ENCODE measurements around the gene CCDC34.

CCDC34 gene

GRCh38 chr11:27362749-27363575, at the start of gene CCDC34:
Gene CCDC34 (minus strand): TSS chr11:27363215. CDS start chr11:27363194, 21 bp downstream.
- DNase-seq (ENCODE audit: low spot score): peak; percentile 92

GRCh38 chr11:27412192-27412691, 49.2 kb upstream of the CCDC34 start:
- no peak for DNase-seq (ENCODE audit: low spot score)

- no peak for DNase-seq (ENCODE audit: low spot score)
These were observed 48.3 kb upstream of the CCDC34 start for GRCh38 chr11:27411328-27411727.

GRCh38 chr11:27410272-27410671, 47.3 kb upstream of the CCDC34 start:
- no peak for DNase-seq (ENCODE audit: low spot score)

- DNase-seq (ENCODE audit: low spot score): no peak
These were observed 46.7 kb upstream of the CCDC34 start for GRCh38 chr11:27409742-27410141.

DNA sequence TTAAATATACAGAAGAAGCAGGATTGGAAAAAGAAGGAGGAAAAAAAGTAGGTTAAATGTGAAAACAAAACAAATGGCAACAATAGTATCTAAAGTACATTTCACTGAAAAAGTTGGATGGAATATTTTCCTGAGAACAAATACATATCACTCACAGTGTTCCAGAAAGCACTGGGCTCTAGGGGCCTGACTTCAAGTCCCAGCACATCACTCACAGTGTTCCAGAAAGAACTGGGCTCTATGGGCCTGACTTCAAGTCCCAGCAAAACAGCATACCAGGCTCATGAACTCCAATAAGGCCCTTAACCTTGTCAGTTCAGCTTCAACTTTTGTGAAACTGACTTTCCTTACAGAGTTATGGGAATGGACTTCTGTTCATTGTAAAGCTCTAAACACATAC, 46.0 kb upstream of the CCDC34 start:
- no peak for DNase-seq (ENCODE audit: low spot score)

DNA sequence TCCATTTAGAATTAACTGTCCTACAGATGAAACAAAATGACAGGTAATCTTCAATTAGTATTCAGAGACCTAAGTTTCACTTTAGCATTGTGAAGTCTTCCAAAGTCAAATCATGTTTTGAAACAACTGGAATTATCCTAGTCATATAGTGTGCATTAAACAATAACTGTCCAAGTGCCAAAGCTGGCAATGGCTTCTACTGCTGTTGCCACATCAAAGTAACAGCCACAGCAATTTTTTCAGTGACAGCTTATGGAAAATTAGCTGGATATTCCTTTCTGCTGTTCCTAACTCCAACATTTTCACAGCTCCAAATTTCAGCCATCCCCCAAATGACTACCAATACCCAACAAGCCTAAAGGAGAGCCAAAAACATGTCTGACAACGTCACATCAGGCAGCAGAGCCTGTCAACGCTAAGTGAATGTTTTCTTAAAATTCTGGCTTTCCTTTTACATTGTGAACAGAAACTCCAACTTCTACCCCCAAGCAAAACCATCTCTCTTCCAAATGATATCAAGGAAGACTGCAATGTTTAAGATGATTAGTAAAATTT, 45.3 kb upstream of the CCDC34 start:
- no peak for DNase-seq (ENCODE audit: low spot score)

- DNase-seq (ENCODE audit: low spot score): no peak
These were observed 43.7 kb upstream of the CCDC34 start for GRCh38 chr11:27406498-27407354.

DNA sequence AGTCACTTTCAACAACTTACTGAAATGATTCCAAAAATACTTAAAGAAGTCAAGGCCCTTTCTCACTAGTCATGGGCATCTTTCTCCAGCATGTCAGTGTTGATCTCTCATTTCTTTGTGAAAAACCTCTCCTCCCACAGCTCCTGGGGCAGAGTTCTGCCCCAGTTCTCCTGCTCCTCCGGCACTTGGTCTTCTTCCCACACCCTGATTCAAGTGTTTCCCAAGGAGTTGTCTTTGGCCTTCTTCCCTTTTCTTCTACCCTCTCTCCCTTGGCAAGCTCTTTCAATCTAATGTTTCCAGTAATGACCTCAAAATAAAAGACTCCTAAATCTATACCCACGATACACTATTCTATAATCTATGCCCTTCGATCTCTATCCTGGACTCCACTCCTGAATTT, 42.1 kb upstream of the CCDC34 start:
- no peak for DNase-seq (ENCODE audit: low spot score)

DNA sequence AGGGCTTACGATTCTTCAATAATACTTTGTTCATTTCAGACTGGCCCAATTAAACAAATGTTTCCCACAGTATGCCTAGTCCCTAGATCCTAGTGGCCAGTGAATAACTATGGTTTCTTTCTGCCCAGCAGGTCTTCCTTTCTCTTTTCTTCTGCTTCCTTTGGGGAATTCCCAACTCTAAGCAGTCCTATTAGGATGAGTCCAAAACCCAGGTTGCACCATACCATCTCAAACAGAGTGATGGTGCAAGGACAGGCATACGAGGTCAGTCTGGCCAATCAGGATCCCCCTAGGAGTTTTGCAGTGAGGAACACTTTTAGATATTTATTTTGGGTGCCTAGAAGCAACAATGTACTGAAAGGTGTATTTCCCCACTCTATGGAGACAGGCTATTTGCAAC, 41.4 kb upstream of the CCDC34 start:
- DNase-seq (ENCODE audit: low spot score): no peak

- DNase-seq (ENCODE audit: low spot score): no peak
These were observed 40.2 kb upstream of the CCDC34 start for GRCh38 chr11:27403195-27403594.

DNA sequence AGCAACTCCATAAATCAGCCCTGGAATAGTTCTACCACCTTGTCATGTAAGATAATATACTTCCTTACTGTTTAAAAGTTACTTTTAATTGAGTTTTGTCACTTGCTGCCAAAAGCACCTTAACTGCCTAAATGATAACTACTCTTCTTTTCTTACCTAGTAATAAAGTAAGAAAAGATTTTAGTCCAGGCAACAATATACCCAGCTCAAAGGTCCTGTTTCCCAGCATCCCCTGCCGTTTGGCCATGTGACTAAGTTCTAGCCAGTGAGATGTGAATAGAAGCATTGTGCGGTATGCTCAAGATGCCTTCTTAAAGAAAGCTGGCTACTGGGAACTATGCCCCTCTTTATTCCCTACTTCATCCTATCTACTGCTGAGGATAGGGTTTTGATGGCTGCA, 39.4 kb upstream of the CCDC34 start:
- DNase-seq (ENCODE audit: low spot score): peak; percentile 9

DNA sequence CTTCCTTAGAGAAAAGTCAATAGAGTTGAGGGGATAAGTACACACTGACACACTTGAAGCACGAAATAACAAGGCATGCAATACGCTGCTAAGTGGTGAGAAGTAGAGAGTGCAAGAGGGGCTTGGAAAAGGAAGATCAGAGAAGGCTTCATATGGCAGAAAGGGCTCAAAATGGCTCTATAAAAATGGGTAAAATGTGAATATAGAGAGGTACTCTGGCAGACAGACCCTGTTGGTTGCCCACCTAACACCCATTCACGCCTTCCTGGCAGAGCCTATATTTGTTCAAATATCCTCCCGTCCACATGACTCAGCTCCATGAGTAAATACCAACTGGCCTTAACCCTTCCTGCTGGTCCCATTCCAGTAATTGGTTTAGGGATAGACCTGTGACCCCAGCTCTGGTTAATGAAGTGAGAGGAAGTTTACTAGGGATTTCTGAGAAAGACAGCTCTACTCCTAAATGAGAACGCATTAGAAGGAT, 38.9 kb upstream of the CCDC34 start:
- peak; percentile 75 for DNase-seq (ENCODE audit: low spot score)

GRCh38 chr11:27401280-27401832, 38.3 kb upstream of the CCDC34 start:
- peak; percentile 60 for DNase-seq (ENCODE audit: low spot score)

- no peak for DNase-seq (ENCODE audit: low spot score)
These were observed 35.4 kb upstream of the CCDC34 start for GRCh38 chr11:27398400-27398770.

DNA sequence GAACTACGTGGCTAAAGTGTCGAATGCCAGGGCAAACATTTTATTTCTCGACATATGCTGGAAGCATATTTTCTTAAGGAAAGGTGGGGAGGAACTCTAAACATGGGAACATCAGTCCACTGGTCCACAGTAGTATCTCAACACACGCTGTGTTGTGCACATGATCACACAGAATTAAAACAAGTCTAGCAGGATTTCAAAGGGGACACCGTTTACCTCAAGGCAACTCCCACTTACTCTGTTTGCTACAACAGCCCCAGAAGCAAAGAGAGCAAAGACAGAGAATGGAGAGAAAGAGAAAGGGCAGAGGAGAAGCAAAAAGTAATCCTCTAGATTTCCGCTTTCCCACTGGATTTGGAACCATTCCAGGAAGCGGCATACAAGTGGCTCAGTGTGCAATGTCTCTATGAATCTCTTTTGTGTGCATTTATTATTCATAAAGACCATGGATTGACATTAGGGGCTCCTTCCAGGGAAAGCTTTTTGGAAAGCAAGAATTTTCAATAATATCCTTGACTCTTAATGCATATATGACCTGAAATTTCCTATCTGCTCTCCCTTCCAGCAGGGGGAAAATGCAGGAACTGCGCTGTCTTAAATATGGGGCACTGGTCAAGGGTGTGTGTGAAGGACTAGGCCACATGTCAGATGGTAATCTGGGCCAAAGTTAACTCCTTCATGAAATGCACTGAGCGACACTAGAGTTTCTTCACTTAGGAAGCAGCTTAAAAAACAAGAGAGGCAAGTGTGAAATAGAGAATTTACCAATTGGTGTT, 34.8 kb upstream of the CCDC34 start:
- DNase-seq (ENCODE audit: low spot score): no peak

- DNase-seq (ENCODE audit: low spot score): no peak
These were observed 33.3 kb upstream of the CCDC34 start for GRCh38 chr11:27396259-27396839.

GRCh38 chr11:27395556-27396258, 32.7 kb upstream of the CCDC34 start:
- DNase-seq (ENCODE audit: low spot score): peak; percentile 80

GRCh38 chr11:27394781-27395228, 31.8 kb upstream of the CCDC34 start:
- DNase-seq (ENCODE audit: low spot score): no peak
